HG02852 (cell line): Measurements from ENCODE around the gene PNPLA1.

Source experiments
- ATAC-seq: cut with Tn5 transposase; IDR thresholded peaks from one replicate; pipeline ENCODE4 v1.9.1; 2021; ENCODE audit warnings: mild to moderate bottlenecking, moderate library complexity; ENCODE audit not compliant: unreplicated experiment

PNPLA1 gene

DNA sequence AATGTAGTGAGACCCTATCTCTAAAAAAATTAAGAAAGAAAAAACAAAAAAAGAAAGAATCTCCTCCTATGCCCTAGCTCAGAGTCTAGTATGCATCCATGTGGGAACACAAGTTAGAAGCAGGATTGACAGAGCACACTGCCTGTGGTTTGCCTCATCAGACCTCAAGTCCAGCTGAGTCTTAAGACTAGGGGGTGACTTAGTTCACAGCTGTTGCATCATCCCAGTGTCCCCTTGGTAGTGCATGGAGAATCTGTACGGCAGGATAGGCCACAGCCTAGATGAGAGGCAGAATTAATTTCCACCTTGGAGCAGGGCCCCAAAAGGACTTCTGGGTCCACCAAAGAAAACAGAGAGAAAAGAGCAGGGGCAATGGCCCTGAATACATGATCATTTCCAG, 13.7 kb downstream of the PNPLA1 start:
- ATAC-seq = no peak

DNA sequence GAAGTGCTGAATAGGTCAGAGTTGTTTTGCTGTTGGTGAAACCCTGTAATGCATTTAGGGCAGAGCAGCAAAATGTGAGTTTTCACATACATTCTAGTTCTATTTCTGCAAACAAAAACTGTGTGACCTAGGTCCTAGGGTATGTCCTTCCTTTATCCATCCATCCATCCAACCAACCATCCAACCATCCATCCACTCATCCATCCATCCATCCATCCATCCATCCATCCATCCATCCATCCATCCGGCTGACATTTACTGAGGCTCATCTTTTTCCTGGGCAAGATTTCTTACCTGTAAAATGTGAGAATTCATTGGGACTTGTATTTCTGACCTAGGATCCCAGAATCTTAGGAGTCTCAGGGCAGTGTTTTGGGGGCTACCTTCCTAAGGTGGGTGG, 14.5 kb downstream of the PNPLA1 start:
- ATAC-seq = no peak

DNA sequence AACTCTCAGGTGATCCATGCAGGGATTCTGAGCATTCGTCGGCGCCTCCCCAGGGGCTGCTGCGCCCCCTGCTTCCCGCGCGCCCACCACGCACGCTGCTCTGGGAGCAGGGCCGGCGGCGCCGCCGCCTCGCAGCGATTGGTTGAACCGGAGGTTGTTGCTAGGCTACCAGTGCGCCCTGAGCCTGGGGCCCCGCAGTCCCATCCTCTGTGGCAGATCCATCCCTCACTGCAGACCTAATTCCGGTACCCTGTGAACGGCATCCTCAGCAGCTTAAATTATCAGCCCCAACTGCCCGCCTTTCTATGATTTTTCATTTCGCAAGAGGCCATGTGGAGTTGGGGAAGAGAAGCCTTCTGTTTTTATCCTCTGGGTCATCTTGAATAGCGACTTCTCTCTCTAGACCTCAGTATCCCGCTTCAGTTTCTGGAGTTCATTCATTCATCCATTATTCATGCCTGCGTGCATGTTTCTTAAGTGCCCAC, 15.4 kb downstream of the PNPLA1 start:
- ATAC-seq = no peak

DNA sequence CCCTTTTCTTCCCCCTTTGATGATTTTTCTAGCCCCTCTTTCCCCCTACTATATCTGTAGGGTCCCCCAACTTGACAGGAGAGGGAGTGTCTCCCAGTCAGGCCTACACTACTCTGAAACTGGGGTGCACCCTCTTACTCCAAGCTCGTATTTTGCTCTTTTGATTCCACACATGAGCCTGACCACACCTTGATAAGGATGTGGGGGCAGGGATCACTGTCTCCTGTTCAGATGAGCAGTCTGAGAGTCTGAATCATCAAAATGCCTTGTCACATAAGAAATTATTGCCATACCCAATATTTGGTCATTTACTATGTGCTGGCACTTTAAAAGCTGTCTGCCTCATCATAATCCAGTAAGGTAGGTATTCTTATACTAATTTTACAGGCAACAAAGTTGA, 15.9 kb downstream of the PNPLA1 start:
- ATAC-seq = no peak

DNA sequence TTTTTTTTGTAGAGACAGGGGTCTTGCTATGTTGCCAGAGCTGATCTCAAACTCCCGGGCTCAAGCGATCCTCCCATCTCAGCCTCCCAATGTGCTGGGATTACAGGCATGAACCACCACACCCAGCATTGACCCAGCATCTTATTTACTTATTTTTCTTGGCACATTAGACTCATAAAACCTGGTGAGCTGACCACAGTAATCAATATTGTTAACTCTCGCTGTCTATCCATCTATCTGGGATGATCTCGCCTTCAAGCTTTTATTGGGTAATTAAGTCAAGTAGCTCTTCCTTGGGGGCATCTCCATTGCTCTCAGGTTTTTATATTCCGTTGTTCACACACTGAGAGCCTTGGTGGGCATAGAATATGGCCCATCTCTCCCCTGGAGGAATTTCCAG, 17.0 kb downstream of the PNPLA1 start:
- no peak for ATAC-seq

DNA sequence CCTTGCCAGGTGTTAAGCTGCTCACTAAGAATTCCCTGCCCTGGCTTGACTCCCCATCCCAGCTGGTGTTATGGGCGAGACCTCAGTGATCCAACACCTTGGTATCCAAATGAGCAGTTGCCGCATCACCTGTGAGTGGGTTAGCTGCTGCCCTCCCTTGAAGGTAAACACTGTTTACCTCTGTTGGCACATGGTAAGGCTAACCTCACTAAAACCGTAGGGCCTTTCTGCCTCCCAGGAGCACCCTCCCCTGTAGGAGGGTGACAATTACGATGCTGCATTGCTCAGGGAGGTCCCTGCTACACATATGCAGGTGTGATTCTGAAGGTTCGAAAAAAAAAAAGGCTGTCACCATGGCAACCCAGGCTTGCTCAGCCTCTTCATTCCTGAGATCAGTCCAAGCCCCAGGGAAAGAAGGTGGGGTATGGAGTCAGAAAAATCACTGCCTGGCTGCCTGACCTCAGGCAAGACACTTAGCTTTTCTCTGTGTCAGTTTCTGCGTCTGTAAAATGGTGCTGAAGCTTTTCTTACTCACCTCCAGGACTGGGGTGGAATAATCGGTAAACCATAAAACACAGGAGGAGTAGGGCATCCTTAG, 19.5 kb downstream of the PNPLA1 start:
- ATAC-seq = no peak

DNA sequence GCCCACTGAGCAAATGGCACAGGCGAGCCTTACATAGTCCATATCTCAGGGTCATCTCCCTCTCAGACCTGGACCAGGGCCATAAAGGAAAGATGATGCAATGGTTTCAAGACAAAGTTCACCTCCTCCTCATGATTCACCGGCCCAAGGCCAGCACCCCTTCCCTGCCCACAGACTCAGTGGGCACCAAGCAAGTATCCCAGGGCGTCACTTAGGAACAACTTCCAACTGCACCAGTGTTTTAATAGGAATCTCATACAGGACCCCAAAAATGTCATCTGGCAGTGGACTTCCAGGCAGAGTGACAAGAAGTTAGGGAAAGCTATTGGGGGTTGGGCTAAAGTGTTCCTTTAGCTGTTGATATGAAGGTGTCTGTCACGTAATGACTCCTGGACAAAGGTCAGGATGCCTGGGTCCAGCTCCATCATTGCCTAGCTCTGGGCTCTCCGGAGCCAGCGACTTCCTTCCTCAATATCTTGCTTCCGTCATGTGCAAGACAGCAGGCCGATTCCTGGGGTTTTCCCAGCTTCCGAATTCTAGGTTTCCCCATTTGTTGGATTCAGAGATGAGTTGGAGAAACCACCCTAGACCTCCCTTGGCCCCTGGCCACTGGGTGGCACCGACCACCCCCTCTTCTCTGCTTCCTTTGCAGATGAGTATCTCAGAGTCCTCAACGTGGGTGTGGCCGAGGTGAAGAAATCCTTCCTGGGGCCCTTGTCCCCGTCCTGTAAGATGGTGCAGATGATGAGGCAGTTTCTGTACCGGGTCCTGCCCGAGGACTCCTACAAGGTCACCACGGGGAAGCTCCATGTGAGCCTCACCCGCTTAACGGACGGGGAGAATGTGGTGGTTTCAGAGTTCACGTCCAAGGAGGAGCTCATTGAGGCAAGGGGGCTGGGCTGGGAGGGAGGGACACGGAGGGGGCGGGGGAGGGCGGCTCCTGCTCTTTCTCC, 21.1 kb downstream of the PNPLA1 start:
- no peak for ATAC-seq

DNA sequence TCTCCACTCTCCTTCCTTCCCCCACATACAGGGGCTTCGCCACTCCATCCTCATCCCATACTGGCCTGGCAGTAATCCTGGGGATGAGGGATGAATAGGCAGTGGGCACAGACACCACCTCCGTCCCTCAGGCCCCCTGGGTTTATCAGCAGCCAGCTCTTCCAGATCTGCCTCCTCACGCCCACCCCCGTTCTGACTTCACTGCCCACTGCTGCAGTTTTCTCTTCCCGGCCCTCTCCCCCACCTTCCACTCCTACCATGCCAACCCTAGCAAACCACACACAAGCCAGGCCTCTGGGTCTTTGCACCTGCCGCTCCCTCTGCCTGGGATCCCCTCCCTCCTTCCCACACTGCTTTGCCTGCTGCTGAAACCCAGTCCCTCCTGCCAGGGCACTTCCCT, 22.3 kb downstream of the PNPLA1 start:
- ATAC-seq = no peak

DNA sequence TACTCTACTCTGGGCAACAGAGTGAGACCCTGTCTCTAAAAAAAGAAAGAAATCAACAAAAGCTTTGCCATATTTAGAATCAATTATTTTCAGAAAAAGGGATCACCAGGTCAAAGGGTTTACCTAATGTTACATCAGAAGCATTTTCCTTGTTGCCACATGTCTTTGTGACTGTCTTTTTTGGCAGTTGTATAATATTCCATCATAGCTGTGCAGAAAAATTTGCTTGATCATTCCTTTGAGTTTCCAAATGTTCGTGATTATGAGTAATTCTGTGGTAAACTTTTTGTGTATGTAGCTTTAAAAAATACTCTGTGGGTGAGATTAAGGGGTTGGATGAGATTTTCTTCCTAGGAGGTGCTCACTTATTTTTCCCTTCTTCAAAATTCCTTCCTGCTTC, 26.4 kb downstream of the PNPLA1 start:
- no peak for ATAC-seq

DNA sequence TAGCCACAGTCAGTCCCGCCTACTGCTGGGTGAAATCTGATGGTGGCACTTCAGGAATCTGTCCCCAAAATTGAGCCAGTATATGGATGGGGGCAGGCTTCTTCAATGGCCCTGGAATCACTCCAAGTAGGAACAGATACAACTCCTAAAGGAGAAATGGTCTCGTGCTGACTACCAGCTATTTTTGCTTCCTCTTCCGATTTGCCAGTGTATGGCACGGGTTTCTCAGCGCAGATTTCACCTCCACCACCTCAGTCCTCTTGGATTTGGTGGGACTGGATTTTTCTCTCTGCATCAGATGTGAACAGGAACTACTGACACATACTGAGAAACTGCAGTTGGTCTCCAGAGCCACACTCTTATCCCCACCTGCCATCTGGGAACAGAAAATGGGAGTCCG, 27.2 kb downstream of the PNPLA1 start:
- ATAC-seq = no peak

DNA sequence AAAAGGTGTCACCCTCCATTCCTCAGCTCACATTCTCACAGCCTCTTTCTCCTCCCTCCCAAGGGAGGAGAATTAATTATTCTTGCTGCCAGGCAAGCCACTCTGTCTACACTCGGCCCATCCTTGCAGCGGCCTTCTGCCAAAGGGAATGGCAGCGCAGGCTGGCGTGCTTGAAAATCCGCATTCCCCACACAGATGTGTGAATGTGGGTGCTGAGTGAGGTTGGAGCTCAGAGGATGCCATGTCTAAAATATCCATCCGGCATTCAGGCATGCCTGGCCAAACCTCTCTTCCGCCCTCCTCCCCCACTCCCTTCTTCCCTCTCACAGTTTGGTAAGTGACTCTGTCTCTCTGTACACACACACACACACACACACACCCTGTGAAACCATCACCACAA, 27.7 kb downstream of the PNPLA1 start:
- no peak for ATAC-seq

DNA sequence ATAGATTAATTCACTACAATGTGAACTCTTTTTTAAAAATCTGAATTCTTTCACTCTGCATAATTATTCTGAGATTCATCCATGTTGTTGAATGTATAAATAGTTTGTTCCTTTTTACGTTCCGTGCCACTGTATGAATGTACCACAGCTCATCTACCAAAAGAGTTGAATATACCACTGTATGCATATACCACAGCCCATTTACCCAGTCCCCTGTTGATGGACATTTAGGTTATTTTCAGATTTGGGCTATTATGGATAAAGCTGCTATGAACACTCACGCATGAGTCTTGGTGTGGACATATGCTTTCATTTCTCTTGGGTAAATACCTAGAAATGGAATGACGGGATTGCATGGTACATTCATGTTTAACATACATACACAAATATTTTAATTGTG, 28.2 kb downstream of the PNPLA1 start:
- no peak for ATAC-seq

DNA sequence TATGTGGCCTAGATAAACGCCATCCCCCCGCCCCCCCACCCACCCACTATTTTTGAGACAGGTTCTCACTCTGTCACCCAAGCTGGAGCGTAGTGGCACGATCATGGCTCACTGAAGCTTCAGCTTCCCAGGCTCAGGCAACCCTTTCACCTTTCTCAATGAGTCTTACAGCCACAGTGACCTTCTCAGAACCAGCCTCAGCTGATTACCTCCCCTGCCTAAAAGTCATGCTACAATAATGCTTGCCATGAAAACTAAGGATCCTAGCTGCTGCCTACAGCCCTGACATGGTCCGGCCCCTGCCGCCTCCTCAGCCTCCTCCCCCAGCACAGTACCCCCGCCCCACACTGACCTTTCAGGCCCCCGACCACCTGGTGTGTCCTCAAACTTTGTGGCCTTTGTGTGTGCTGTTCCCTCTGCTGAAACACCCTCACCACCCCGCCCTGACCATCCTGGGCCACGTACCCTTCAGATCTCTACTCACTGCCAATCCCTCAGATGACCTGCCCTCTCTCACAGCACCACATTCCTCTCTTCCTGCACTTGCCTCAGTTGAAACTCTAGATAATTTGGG, 31.3 kb downstream of the PNPLA1 start:
- ATAC-seq = no peak

DNA sequence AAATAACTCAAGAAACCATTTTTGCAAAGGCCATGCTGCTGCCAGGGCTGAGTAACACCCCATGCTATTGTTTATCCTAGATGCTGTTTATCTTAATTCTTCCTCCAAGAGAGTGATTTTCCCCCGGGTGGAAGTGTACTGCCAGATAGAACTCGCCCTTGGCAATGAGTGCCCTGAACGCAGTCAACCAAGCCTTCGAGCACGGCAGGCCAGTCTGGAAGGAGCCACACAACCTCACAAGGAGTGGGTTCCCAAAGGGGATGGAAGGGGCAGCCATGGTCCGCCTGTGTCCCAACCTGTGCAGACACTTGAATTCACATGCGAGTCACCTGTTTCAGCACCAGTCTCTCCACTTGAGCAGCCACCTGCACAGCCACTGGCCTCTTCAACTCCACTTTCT, 31.9 kb downstream of the PNPLA1 start:
- ATAC-seq = no peak

DNA sequence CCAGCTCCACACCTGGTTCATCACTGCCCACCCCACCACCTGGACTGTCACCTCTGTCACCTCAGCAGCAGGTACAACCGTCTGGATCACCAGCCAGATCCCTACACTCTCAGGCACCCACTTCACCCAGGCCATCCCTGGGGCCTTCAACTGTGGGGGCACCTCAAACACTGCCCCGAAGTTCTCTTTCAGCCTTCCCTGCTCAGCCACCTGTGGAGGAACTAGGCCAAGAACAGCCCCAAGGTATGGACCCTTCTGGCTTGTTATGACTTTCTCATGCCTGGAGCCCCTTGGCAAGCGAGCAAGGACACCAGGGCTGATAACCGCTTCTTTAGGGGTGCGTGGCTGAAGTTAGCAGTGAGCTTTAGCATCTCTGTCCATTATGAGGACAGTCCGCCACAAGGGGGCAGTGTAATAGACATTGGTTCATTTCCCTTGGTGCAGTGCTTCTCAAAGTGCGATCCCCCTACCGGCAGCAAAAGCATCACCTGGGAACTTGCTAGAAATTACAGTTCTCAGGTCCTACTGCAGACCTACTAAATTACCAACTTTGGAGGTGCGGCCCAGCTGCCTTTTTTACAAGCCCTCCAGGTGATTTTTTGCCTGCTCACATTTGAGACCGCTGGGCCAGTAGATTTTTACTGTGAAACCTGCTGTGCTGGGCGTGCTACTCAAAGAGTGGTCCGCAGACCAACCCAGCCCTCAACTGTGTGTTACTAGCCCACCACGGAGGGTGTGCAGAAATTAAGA, 32.5 kb downstream of the PNPLA1 start:
- peak; percentile 71 for ATAC-seq

DNA sequence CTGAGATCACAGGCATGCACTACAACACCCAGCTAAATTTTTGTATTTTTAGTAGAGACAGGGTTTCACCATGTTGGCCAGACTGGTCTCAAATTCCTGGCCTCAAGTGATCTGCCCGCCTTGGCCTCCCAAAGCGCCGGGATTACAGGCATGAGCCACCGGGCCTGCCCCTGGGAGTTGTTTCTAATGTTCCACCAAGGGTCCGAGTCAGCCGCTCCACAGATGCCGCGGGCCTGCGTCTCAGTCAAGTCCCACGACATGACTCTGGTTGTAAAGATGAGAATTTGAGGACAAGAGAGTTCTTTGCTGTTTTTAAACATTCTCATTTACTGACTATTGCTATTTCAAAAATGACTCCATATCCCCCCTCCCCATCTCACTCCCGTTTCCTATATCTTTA, 36.0 kb downstream of the PNPLA1 start:
- ATAC-seq = no peak

DNA sequence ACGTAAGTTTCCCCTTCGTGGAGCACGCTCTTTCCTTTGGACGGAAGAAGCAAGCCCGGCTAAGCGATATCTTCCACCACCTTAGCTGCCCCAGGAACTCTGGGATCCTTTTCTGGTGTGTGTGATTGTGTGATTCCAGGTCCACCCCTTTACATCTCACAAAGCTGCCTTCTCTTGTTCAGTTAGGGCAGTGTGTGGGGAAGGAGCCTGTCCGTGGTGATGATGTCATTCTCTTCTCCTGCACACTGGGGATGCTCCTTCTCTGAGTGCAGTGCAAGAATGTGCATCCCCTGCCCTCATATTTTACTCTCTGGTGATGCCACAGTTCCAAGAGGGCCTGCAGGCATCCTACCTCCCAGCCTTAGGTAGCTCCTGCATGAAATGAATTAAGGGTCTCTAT, 36.5 kb downstream of the PNPLA1 start:
- ATAC-seq = no peak

DNA sequence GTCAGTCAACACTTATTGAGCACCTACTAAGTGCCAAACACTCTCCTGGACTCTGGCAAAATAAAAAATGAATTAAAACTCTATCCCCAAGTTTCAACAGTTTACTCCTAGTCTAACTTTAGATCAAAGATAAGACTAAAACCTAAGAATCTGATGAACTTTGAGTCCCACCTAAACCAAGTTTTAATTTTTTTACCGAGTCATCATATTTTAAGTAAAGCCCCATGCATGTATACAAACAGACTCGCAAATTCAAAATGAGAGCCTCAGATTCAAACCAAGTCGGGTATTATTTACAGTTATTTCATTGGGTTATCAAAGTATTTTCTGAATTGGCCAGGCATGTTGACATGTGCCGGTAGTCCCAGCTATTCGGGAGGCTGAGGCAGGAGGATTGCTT, 38.7 kb downstream of the PNPLA1 start:
- no peak for ATAC-seq

DNA sequence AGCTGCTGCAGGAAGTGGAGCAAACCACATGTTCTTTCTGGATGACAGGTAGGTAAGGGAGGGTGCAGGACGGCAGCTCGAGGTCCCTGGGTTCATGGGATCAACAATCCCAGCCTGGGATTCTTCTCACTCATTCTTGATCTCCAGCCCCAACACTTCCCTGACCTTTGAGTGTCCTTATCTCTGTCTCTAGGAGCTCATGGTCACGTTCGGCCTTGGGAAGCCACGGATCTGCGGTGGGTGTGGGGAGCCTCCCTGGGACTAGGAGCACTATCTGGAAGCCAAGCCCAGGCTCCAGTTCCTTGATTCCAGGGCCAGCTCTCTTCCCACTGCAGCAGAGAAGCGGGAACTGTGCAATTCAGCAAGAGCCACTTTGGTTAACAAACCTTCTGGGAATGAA, 39.3 kb downstream of the PNPLA1 start:
- no peak for ATAC-seq

DNA sequence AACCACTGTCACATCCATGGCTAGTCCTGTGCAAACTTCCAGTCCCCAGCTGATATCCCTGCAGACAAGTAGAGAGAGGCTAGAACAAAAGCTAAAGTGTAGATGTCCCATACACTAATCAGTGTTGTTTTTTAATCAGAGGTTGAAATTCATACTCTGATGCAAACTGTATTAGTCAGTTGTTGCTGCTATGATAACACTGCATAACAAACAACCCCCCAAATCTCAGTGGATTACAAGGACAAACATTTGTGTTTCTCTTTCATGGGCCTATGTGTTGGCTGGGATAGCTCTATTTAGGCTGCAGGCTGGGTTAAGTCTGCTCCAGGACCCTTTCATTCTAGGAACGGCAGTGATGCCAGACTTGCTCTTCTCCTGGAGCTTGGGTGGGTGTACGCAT, 40.0 kb downstream of the PNPLA1 start:
- no peak for ATAC-seq
